GM23248 (cell line): ENCODE results near the gene DHRS3. TPM values are rescaled to one million over a fixed set of nuclear protein-coding genes. Genes with fewer than 3 reads are reported as not detected.

ENCODE experiments used
- DNase-seq: peaks from one replicate; pipeline ENCODE4 v3.0.0-alpha.2; 2015
- H2AFZ ChIP-seq: fragments of 200-600 bp; sonication (generic); 2 replicates; pipeline ENCODE4 v1.6.1; 2016; ENCODE audit warnings: antibody characterized with exemption
- H3F3A ChIP-seq: fragments of 200-600 bp; sonication (generic); 2 replicates; pipeline ENCODE4 v1.6.1; 2016; ENCODE audit warnings: mild to moderate bottlenecking, antibody characterized with exemption, mixed run types; ENCODE audit not compliant: insufficient read depth
- H3K27ac ChIP-seq: fragments of 200-600 bp; sonication (generic); 2 replicates; pipeline ENCODE4 v1.5.1; 2016; ENCODE audit warnings: mild to moderate bottlenecking
- H3K27me3 ChIP-seq: fragments of 200-600 bp; sonication (generic); replicated peaks from 2 replicates; pipeline ENCODE4 v1.6.1; 2016; ENCODE audit warnings: mild to moderate bottlenecking; ENCODE audit not compliant: insufficient read depth
- H3K36me3 ChIP-seq: fragments of 200-600 bp; sonication (generic); 2 replicates; pipeline ENCODE4 v1.6.1; 2016; ENCODE audit warnings: low read depth, mild to moderate bottlenecking
- H3K4me1 ChIP-seq: fragments of 200-600 bp; sonication (generic); 2 replicates; pipeline ENCODE4 v1.6.1; 2016; ENCODE audit warnings: mild to moderate bottlenecking; ENCODE audit not compliant: insufficient read depth
- H3K4me2 ChIP-seq: fragments of 200-600 bp; sonication (generic); one replicate; pipeline ENCODE4 v1.6.1; 2016; ENCODE audit warnings: mild to moderate bottlenecking; ENCODE audit not compliant: unreplicated experiment
- H3K4me3 ChIP-seq: fragments of 200-600 bp; sonication (generic); 2 replicates; pipeline ENCODE4 v1.5.1; 2016; ENCODE audit warnings: mild to moderate bottlenecking
- H3K79me2 ChIP-seq: fragments of 200-600 bp; sonication (generic); 2 replicates; pipeline ENCODE4 v1.6.1; 2016; ENCODE audit warnings: mild to moderate bottlenecking; ENCODE audit not compliant: insufficient read depth
- H3K9ac ChIP-seq: fragments of 200-600 bp; sonication (generic); 2 replicates; pipeline ENCODE4 v1.6.1; 2016; ENCODE audit warnings: mild to moderate bottlenecking
- H3K9me2 ChIP-seq: fragments of 200-600 bp; sonication (generic); 2 replicates; pipeline ENCODE4 v1.6.1; 2016; ENCODE audit warnings: mixed run types, mild to moderate bottlenecking, moderate library complexity; ENCODE audit not compliant: insufficient read depth
- H3K9me3 ChIP-seq: fragments of 200-600 bp; sonication (generic); one replicate; pipeline ENCODE4 v1.6.1; 2017; ENCODE audit warnings: low read depth
- H4K20me1 ChIP-seq: fragments of 200-600 bp; sonication (generic); 2 replicates; pipeline ENCODE4 v1.6.0; 2016; ENCODE audit not compliant: insufficient read depth
- EZH2 ChIP-seq: fragments of 200-600 bp; sonication (generic); IDR thresholded peaks from 2 replicates; pipeline ENCODE4 v1.6.1; 2018; ENCODE audit warnings: antibody characterized with exemption, mild to moderate bottlenecking; ENCODE audit not compliant: insufficient read depth, poor library complexity, severe bottlenecking
- EZH2phosphoT487 ChIP-seq: fragments of 200-600 bp; sonication (generic); IDR thresholded peaks from 2 replicates; pipeline ENCODE4 v1.6.1; 2018; ENCODE audit warnings: antibody characterized with exemption, moderate library complexity, mild to moderate bottlenecking, low read depth; ENCODE audit not compliant: insufficient read depth
- WGBS, 2 experiments: methylation state at CpG; one replicate each; pipeline ENCODE4 v1.1.6; 2015 to 2017; ENCODE audit warnings: low lambda C conversion rate in 2 of 2, low coverage in 1 of 2; ENCODE audit errors: missing lambda C conversion rate in 2 of 2; 5-methylcytosine and 5-hydroxymethylcytosine counted together
- in situ Hi-C: fragments of 300-500 bp; cut with MboI; formaldehyde crosslinking; loops from 2 replicates; pipeline ENCODE4 v1.15.0; 2020
- polyA plus RNA-seq: library from polyadenylated mRNA; unstranded; fragments of >200 nt; fragmentation: Nextera tagmentation; extraction: Ambion mirVana; gene quantifications from 2 replicates; pipeline ENCODE4 v1.2.1, GENCODE V29; 2016
- total RNA-seq: library from RNA; depleted of rRNA; stranded (reverse); fragments of >200 nt; shearing (Covaris generic); gene quantifications from 2 replicates; pipeline ENCODE4 v1.2.3, GENCODE V29; 2014

The DHRS3 gene
- total and polyA plus RNA-seq, 2 experiments from 2014 or later, result 55.2 to 120 TPM

DNA sequence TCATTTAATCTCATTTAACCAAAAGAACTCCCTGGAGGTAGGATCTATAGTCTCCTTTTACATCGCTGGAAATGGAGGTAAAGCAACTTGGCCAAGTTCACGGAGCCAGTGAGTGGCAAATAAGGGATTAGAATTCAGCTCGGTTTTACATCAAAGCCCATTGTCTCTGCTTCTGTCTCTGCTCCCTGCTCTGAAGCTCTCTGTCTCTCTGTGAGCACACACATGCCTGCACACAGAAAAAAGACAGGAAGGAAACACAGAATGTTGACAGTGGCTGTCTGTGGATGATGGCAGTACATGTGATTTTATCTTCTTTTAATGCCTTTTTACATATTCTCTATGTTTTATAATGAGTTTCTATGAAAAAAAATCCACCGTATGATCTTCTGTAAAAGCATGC is 8.9 kb upstream of the DHRS3 start:
- Histone ChIP-seq H3K27ac (no peak overlapping the region), H2AFZ (no peak overlapping the region), H3K4me1 (no peaks in the 10 kb centered on the region), H3K9ac (no peak overlapping the region), H3K9me3 (no peaks in the 10 kb centered on the region), H3K4me2 (no peak overlapping the region), H3K79me2 (no peaks in the 10 kb centered on the region), H3K4me3 (no peak overlapping the region), H3K36me3 (no peaks in the 10 kb centered on the region), H4K20me1 (no peaks in the 10 kb centered on the region), H3K27me3 (no peaks in the 10 kb centered on the region), H3F3A (no peaks in the 10 kb centered on the region), H3K9me2 (no peaks in the 10 kb centered on the region)
- 60 to 61% methylated on average over 4 of the region's 4 CpGs for WGBS, 2 experiments
- TF ChIP-seq EZH2phosphoT487 (no peak), EZH2 (no peak)
- no peak for DNase-seq
- in situ Hi-C loops, result loop anchor here (10.0 kb wide), 1 partner anchor 312 kb away; no protein-coding TSS in a partner anchor

GRCh38 chr1:12625276-12625675 is 7.3 kb upstream of the DHRS3 start:
- no peaks in the 10 kb centered on the region for H4K20me1 ChIP-seq
- no peak overlapping the region for H2AFZ ChIP-seq
- no peaks in the 10 kb centered on the region for H3K79me2 ChIP-seq
- H3K36me3 ChIP-seq, result no peaks in the 10 kb centered on the region
- H3F3A ChIP-seq, result no peaks in the 10 kb centered on the region
- DNase-seq, result no peak
- H3K4me2 ChIP-seq, result no peak overlapping the region
- WGBS, 2 experiments, result 60 to 62% methylated on average over 6 of the region's 6 CpGs
- no peaks in the 10 kb centered on the region for H3K27me3 ChIP-seq
- no peaks in the 10 kb centered on the region for H3K9me2 ChIP-seq
- no peaks in the 10 kb centered on the region for H3K9me3 ChIP-seq
- in situ Hi-C loops, result loop anchor here (10.0 kb wide), 1 partner anchor 310 kb away; no protein-coding TSS in a partner anchor
- peaks cover 6% of the 10 kb centered on the region for H3K4me1 ChIP-seq
- no peak overlapping the region for H3K4me3 ChIP-seq
- no peak overlapping the region for H3K9ac ChIP-seq
- no peak overlapping the region for H3K27ac ChIP-seq
- no peak for TF ChIP-seq EZH2

GRCh38 chr1:12622506-12622905 is 4.5 kb upstream of the DHRS3 start:
- no peak for DNase-seq
- Histone ChIP-seq H3K36me3 (no peaks in the 10 kb centered on the region), H3K9me3 (no peaks in the 10 kb centered on the region), H3K4me3 (no peak overlapping the region), H3K9me2 (no peaks in the 10 kb centered on the region), H3K4me2 (no peak overlapping the region), H2AFZ (no peak overlapping the region), H3K9ac (no peak overlapping the region), H3K27me3 (no peaks in the 10 kb centered on the region), H3K79me2 (no peaks in the 10 kb centered on the region), H3K4me1 (peaks cover 15% of the 10 kb centered on the region), H4K20me1 (no peaks in the 10 kb centered on the region), H3K27ac (no peak overlapping the region), H3F3A (peaks cover 9% of the 10 kb centered on the region; the same call in 1 of the 2 replicates)
- in situ Hi-C loops, result loop anchor here (10.0 kb wide), 1 partner anchor 308 kb away; no protein-coding TSS in a partner anchor
- WGBS, 2 experiments, result 70 to 75% methylated on average over 12 of the region's 12 CpGs
- TF ChIP-seq EZH2phosphoT487 (no peak), EZH2 (no peak)

- Histone ChIP-seq H3K9me2 (no peaks in the 10 kb centered on the region), H3K27ac (no peak overlapping the region), H3K9ac (no peak overlapping the region), H3K79me2 (0 out of 2 replicates have a peak, but pooled peaks cover 7% of the 10 kb centered on the region), H3K4me3 (no peak overlapping the region), H3K36me3 (no peaks in the 10 kb centered on the region), H3K9me3 (no peaks in the 10 kb centered on the region), H2AFZ (no peak overlapping the region), H4K20me1 (no peaks in the 10 kb centered on the region), H3F3A (peaks cover 9% of the 10 kb centered on the region; the same call in 1 of the 2 replicates), H3K27me3 (no peaks in the 10 kb centered on the region), H3K4me2 (no peak overlapping the region), H3K4me1 (peaks cover 15% of the 10 kb centered on the region)
- in situ Hi-C loops, result loop anchor here (10.0 kb wide), 1 partner anchor 307 kb away; no protein-coding TSS in a partner anchor
- WGBS, 2 experiments, result 86 to 92% methylated on average over 15 of the region's 15 CpGs
- DNase-seq, result no peak
- no peak for TF ChIP-seq EZH2phosphoT487
- TF ChIP-seq EZH2, result no peak
Measured at GRCh38 chr1:12621346-12622335, 3.6 kb upstream of the DHRS3 start.
